ENCODE measurements around the gene FAM98A.

FAM98A gene

GRCh38 chr2:33597026-33597425 is 2.1 kb downstream of the FAM98A start:
- no peak for DNase-seq (ENCODE audit: low read depth)

- DNase-seq (ENCODE audit: low read depth) = no peak
Measured at GRCh38 chr2:33595385-33595784, 3.7 kb downstream of the FAM98A start.

- DNase-seq (ENCODE audit: low read depth) = no peak
Measured at GRCh38 chr2:33589444-33589843, 9.7 kb downstream of the FAM98A start.

GRCh38 chr2:33588232-33588631 is 10.9 kb downstream of the FAM98A start:
- no peak for DNase-seq (ENCODE audit: low read depth)

- no peak for DNase-seq (ENCODE audit: low read depth)
Measured at GRCh38 chr2:33586766-33587165, 12.3 kb downstream of the FAM98A start.

- DNase-seq (ENCODE audit: low read depth) = no peak
Measured at GRCh38 chr2:33583194-33583938, 15.7 kb downstream of the FAM98A start.

GRCh38 chr2:33581872-33582271 is 17.2 kb downstream of the FAM98A start:
- no peak for DNase-seq (ENCODE audit: low read depth)

- no peak for DNase-seq (ENCODE audit: low read depth)
Measured at GRCh38 chr2:33579227-33579626, 19.9 kb downstream of the FAM98A start.

- DNase-seq (ENCODE audit: low read depth) = no peak
Measured at GRCh38 chr2:33577668-33578067, 21.4 kb downstream of the FAM98A start.

GRCh38 chr2:33577084-33577483 is 22.0 kb downstream of the FAM98A start:
- DNase-seq (ENCODE audit: low read depth) = no peak

GRCh38 chr2:33573657-33574056 is 25.4 kb downstream of the FAM98A start:
- no peak for DNase-seq (ENCODE audit: low read depth)

GRCh38 chr2:33570681-33571080 is 28.4 kb downstream of the FAM98A start:
- no peak for DNase-seq (ENCODE audit: low read depth)

- no peak for DNase-seq (ENCODE audit: low read depth)
Measured at GRCh38 chr2:33561872-33562271, 37.2 kb downstream of the FAM98A start.

GRCh38 chr2:33560017-33560416 is 39.1 kb downstream of the FAM98A start:
- DNase-seq (ENCODE audit: low read depth) = no peak

- DNase-seq (ENCODE audit: low read depth) = no peak
Measured at GRCh38 chr2:33559328-33559727, 39.8 kb downstream of the FAM98A start.

- DNase-seq (ENCODE audit: low read depth) = no peak
Measured at GRCh38 chr2:33555681-33556080, 43.4 kb downstream of the FAM98A start.

GRCh38 chr2:33552758-33553461 is 46.2 kb downstream of the FAM98A start:
- no peak for DNase-seq (ENCODE audit: low read depth)

- DNase-seq (ENCODE audit: low read depth) = no peak
Measured at GRCh38 chr2:33550206-33550605, 48.9 kb downstream of the FAM98A start.

GRCh38 chr2:33541243-33541642 is 57.9 kb downstream of the FAM98A start:
- no peak for DNase-seq (ENCODE audit: low read depth)

- DNase-seq (ENCODE audit: low read depth) = no peak
Measured at GRCh38 chr2:33535421-33535820, 63.7 kb downstream of the FAM98A start.

Data from stimulated activated CD8-positive, alpha-beta memory T cell treated with anti-CD3 and anti-CD28 coated beads, Interleukin-15, amount 100 ng/mL, for 24 hours (primary cell).